Measurements from ENCODE around the gene GGTLC1.
"Not testable (repeated sequence)": the region's sequence is repeated elsewhere in the genome, so short reads cannot be mapped to it uniquely, and the experiment has no call there.

GRCh38 chr20:23981526-23981925 lies 7.1 kb downstream of the GGTLC1 start:
- TF ChIP-seq, protein P1, sequence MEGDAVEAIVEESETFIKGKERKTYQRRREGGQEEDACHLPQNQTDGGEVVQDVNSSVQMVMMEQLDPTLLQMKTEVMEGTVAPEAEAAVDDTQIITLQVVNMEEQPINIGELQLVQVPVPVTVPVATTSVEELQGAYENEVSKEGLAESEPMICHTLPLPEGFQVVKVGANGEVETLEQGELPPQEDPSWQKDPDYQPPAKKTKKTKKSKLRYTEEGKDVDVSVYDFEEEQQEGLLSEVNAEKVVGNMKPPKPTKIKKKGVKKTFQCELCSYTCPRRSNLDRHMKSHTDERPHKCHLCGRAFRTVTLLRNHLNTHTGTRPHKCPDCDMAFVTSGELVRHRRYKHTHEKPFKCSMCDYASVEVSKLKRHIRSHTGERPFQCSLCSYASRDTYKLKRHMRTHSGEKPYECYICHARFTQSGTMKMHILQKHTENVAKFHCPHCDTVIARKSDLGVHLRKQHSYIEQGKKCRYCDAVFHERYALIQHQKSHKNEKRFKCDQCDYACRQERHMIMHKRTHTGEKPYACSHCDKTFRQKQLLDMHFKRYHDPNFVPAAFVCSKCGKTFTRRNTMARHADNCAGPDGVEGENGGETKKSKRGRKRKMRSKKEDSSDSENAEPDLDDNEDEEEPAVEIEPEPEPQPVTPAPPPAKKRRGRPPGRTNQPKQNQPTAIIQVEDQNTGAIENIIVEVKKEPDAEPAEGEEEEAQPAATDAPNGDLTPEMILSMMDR (IDR thresholded peaks at IDR 0.05; ENCODE audit: borderline replicate concordance, extremely low read depth, low read length, poor library complexity, severe bottlenecking): not testable (repeated sequence)
- not testable (repeated sequence) for TF ChIP-seq EZH2 (IDR thresholded peaks at IDR 0.05; ENCODE audit: borderline replicate concordance, low read depth, low read length, severe bottlenecking)
